Measurements from ENCODE around the gene GNG5.
"Not testable (repeated sequence)": the region's sequence is repeated elsewhere in the genome, so short reads cannot be mapped to it uniquely, and the experiment has no call there.

The GNG5 gene

GRCh38 chr1:84476225-84476624 is 30.2 kb downstream of the GNG5 start:
- no peak for DNase-seq (ENCODE audit: low read depth)
- no peak for TF ChIP-seq CTCF (conservative IDR thresholded peaks at IDR 0.05; ENCODE audit: low read length)
- no peak overlapping the region for H3K4me3 ChIP-seq (ENCODE audit: low read length)

DNA sequence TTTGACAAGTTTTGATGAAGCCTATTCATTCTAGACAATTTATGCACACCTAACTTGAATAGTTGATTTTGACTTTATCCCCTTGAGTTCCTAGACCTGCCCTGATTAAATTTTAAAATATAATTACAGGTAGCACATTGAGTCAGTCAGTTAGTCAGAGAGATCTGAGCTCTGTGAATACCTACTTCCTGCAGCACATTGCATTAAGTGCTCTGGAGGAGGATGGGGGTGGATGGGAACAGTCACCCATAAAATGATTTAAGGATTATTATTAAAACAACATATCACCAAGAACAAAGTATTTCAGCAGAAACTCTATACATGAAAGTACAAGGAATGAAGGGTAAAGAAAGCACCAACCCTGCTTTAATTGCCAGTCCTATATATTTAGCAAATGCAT is 39.1 kb downstream of the GNG5 start:
- H3K4me3 ChIP-seq (ENCODE audit: low read length) = no peak overlapping the region
- no peak for DNase-seq (ENCODE audit: low read depth)
- no peak for TF ChIP-seq CTCF (conservative IDR thresholded peaks at IDR 0.05; ENCODE audit: low read length)

- TF ChIP-seq CTCF (conservative IDR thresholded peaks at IDR 0.05; ENCODE audit: low read length) = no peak
- no peak for DNase-seq (ENCODE audit: low read depth)
Measured at GRCh38 chr1:84462118-84462517, 44.3 kb downstream of the GNG5 start.

GRCh38 chr1:84452436-84452835 is 53.9 kb downstream of the GNG5 start:
- DNase-seq (ENCODE audit: low read depth) = no peak
- H3K4me3 ChIP-seq (ENCODE audit: low read length) = no peak overlapping the region
- no peak for TF ChIP-seq CTCF (conservative IDR thresholded peaks at IDR 0.05; ENCODE audit: low read length)

More at GRCh38 chr1:84462118-84462517, 44.3 kb downstream of the GNG5 start:
- no peak overlapping the region for H3K4me3 ChIP-seq (ENCODE audit: low read length)

DNA sequence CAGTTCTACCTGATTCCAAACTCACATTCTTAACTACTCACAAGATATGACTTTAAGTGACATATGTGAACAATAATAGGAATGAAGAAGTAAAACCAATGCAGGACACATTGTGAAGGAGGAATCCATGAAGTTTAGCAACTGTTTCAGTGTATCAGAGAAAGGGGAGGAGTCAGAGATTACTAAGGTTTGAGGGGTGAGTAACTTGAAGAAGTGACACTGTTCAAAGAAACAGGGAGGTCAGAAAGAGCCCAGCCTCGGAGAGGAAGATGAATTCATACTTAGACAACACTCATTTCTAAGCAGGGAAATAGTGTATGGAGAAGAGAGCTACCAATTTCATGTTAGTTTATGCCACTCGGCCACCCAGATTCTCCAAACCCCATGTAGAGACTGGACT is 55.5 kb downstream of the GNG5 start:
- no peak overlapping the region for H3K4me3 ChIP-seq (ENCODE audit: low read length)
- DNase-seq (ENCODE audit: low read depth) = no peak
- TF ChIP-seq CTCF (conservative IDR thresholded peaks at IDR 0.05; ENCODE audit: low read length) = no peak

DNA sequence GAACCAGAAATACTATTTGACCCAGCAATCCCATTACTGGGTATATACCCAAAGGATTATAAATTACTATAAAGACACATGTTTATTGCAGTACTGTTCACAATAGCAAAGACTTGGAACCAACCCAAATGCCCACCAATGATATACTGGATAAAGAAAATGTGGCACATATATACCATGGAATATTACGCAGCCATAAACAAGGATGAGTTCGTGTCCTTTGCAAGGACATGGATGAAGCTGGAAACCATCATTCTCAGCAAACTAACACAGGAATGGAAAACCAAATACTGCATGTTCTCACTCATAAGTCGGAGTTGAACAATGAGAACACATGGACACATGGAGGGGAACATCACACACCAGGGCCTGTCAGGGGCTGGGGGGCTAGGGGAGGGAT is 57.7 kb downstream of the GNG5 start:
- H3K4me3 ChIP-seq (ENCODE audit: low read length); DNase-seq (ENCODE audit: low read depth): not testable (repeated sequence)
